ENCODE measurements around the gene ZPBP2.
"Not testable (repeated sequence)": the region's sequence is repeated elsewhere in the genome, so short reads cannot be mapped to it uniquely, and the experiment has no call there.

ZPBP2 gene, protein sequence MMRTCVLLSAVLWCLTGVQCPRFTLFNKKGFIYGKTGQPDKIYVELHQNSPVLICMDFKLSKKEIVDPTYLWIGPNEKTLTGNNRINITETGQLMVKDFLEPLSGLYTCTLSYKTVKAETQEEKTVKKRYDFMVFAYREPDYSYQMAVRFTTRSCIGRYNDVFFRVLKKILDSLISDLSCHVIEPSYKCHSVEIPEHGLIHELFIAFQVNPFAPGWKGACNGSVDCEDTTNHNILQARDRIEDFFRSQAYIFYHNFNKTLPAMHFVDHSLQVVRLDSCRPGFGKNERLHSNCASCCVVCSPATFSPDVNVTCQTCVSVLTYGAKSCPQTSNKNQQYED

GRCh38 chr17:39867880-39868553 lies at the start of gene ZPBP2:
Gene ZPBP2 (plus strand): TSS chr17:39868202. CDS start chr17:39868355, 153 bp downstream.
- no peak within 1 kb of the TSS for H3K27ac ChIP-seq
- no peak for DNase-seq (ENCODE audit: low read depth, low spot score)

- DNase-seq (ENCODE audit: low read depth, low spot score), result no peak
- H3K27ac ChIP-seq, result no peak overlapping the region
These were observed 49.5 kb upstream of the ZPBP2 start for GRCh38 chr17:39818358-39819000.

DNA sequence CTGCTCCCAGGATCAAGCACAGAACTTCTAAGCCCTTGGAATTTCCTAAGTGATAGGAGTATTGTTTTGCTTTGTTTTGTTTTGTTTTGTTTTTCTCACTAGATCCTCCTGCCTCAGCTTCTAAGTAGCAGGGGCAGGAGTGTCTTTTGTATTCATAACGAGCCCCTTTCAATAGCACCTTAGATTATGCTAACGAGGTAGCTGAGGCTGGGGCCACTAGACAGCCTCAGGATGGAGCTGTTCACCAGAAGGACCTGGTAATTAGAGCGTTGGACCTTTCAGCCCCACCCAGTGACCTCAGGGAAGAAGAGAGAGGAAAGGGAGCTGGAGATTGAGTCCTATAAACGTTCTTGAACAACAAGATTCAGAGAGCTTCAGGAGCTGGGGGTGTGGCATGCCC lies 47.5 kb upstream of the ZPBP2 start:
- no peak for DNase-seq (ENCODE audit: low read depth, low spot score)
- no peak overlapping the region for H3K27ac ChIP-seq

DNA sequence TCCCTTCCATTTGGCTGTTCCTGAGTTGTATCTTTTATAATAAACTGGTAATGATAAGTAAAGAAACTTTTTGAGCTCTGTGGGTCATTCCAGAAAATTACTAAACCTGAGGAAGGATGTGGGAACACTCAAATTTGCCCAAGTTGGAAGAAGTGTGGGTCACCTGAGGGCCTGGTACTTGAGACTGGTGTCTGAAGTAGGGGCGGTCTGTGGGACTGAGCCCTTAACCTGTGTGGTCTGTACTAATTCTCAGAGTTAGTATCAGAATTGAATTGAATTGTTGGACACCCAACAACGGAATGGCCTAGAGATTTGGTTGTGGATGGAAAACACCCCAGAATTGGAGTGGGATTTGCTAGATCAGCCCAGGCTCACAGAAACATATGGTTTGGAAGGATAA lies 47.0 kb upstream of the ZPBP2 start:
- no peak for DNase-seq (ENCODE audit: low read depth, low spot score)
- H3K27ac ChIP-seq, result no peak overlapping the region

- no peak for DNase-seq (ENCODE audit: low read depth, low spot score)
- H3K27ac ChIP-seq, result no peak overlapping the region
These were observed 46.0 kb upstream of the ZPBP2 start for GRCh38 chr17:39822051-39822451.

GRCh38 chr17:39823407-39824054 lies 44.5 kb upstream of the ZPBP2 start:
- no peak overlapping the region for H3K27ac ChIP-seq

DNA sequence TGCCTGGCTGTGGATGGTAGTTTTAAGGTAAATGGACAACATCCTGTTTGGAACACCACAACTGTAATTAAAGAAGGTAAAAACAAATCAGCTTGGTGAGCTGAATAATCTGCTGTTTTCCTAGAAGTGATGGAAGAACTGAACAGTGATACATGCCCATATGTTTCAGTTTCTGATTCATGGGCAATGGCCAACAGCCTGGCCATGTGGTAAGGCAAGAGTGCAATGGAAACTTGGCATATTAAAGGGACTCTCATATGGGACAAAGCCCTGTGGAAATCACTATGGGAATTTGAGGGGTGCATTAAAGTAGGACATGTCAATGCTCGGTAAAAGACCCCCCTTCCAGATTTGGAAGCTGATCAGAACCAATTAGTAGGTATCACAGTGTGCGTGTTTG lies 41.7 kb upstream of the ZPBP2 start:
- no peak overlapping the region for H3K27ac ChIP-seq
- DNase-seq (ENCODE audit: low read depth, low spot score), result no peak

More at GRCh38 chr17:39823407-39824054, 44.5 kb upstream of the ZPBP2 start:
- no peak for DNase-seq (ENCODE audit: low read depth, low spot score)

DNA sequence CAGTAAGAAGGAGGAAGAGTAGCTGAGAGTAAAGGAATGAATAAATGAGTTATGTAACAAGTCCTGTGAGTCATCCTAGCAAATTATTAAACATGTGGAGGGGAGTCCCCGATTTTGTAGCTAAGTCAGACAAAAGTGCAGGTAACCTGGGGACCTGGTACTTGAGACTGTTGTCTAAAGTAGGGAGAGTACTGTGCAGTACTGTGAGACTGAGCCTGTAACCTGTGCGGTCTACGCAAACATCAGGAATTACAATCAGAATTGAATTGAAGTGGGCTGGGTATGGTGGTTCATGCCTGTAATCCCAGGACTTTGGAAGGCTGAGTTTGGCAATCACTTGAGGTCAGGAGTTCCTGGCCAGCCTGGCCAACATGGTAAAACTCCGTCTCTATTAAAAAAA lies 39.6 kb upstream of the ZPBP2 start:
- H3K27ac ChIP-seq, result no peak overlapping the region
- DNase-seq (ENCODE audit: low read depth, low spot score), result no peak

DNA sequence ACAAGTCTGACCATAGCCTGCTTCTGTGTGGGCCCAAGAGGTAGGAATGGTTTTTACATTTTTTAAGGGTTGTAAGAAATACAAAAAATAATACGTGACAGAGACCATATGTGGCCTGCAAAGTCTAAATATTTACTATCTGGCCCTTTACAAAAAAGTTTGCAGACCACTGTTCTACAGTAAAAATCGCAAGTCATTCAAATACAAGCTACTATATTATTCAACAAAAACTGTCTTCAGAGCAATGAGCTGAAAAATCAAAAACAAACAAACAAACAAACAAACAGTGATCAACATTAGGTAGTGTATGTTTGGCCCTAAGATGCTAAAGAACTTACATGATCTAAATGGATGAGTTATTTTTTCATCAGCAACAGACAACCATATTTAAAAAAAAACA lies 36.4 kb upstream of the ZPBP2 start:
- DNase-seq (ENCODE audit: low read depth, low spot score), result no peak
- no peak overlapping the region for H3K27ac ChIP-seq

- no peak for DNase-seq (ENCODE audit: low read depth, low spot score)
- H3K27ac ChIP-seq, result no peak overlapping the region
These were observed 34.0 kb upstream of the ZPBP2 start for GRCh38 chr17:39834017-39834416.

GRCh38 chr17:39835038-39835786 lies 32.8 kb upstream of the ZPBP2 start:
- H3K27ac ChIP-seq, result no peak overlapping the region
- no peak for DNase-seq (ENCODE audit: low read depth, low spot score)

DNA sequence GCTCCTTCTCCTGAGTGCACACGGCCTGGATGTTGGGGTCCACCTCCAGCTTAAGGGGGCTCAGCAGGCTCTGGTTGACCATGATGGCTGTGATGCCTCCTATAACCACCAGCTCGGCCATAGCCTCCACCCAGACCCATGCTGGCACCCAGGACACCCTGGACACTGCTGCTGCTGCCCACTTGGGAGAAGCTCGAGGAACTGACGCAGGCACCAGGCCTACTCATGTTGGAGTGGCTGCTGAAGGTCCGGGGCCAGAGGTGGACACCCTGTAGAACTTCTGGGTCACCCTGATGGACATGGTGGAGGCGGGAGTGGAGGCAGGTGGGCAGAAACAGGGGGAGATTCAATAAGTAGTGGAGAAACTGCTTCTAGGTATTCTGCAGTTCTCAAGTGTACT lies 31.9 kb upstream of the ZPBP2 start:
- no peak overlapping the region for H3K27ac ChIP-seq
- no peak for DNase-seq (ENCODE audit: low read depth, low spot score)

- H3K27ac ChIP-seq, result no peak overlapping the region
- DNase-seq (ENCODE audit: low read depth, low spot score), result no peak
These were observed 29.9 kb upstream of the ZPBP2 start for GRCh38 chr17:39838057-39838456.

GRCh38 chr17:39838784-39839183 lies 29.2 kb upstream of the ZPBP2 start:
- DNase-seq (ENCODE audit: low read depth, low spot score), result no peak
- H3K27ac ChIP-seq, result no peak overlapping the region

DNA sequence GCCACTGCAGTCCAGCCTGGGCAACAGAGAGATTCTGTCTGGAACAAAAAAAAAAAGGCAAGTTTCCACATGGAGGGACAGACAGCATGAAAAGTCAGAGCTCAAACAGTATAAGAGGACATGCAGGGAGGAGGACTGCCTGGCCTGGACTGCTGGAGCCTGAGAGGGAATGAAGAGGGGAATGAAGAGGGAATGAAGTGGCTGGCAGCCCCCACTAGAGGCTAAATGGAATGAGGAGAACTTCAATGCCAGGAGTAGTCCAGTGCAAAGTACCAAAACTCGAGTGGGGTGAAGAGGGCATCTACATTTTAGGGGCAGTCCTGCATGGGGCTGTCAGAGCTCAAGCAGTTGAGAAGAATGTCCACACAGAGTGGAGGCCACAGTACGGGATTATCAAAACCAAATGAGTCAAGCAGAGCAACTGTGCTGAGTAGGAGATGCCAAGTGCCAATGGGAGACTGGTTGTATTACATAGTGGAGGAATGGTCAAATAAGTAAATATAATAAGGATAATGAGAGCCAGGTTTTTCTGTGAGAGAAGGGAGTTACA lies 26.8 kb upstream of the ZPBP2 start:
- no peak for DNase-seq (ENCODE audit: low read depth, low spot score)
- H3K27ac ChIP-seq, result no peak overlapping the region

- no peak for DNase-seq (ENCODE audit: low read depth, low spot score)
- no peak overlapping the region for H3K27ac ChIP-seq
These were observed 22.8 kb upstream of the ZPBP2 start for GRCh38 chr17:39845052-39845846.

DNA sequence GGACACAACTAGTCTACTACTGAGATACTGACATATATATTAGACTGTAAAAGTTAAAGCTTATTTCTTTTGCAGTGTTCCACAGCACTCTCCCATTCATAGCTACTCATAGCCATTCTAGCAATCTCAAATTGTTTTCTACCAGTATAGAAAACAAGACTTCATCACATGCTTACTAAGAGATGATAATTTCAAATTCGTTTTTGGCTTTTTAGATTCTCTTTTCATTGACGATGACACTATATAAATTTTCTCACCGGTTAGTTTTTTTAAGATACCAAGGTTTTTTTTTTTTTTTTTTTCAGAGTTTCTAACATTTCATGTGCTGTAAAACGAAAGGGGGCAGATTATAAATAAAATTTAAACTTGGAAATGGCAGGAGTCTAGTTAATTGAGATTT lies 21.8 kb upstream of the ZPBP2 start:
- no peak for DNase-seq (ENCODE audit: low read depth, low spot score)
- H3K27ac ChIP-seq, result no peak overlapping the region

- no peak for DNase-seq (ENCODE audit: low read depth, low spot score)
- no peak overlapping the region for H3K27ac ChIP-seq
These were observed 19.4 kb upstream of the ZPBP2 start for GRCh38 chr17:39848600-39848999.

DNA sequence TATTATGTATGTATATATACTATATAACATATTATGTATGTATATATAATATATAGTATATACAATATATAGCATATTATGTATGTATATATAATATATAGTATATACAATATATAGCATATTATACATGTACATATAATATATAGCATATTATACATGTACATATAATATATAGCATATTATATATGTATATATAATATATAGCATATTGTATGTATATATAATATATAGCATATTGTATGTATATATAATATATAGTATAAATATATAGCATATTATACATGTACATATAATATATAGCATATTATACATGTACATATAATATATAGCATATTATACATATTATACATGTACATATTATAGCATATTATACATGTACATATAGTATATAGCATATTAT lies 17.8 kb upstream of the ZPBP2 start:
- DNase-seq (ENCODE audit: low read depth, low spot score); H3K27ac ChIP-seq: not testable (repeated sequence)

Measured in epithelial cell of prostate (primary cell).